CD14-positive monocyte (primary cell): ENCODE measurements around the gene ADCY2. TPM values are rescaled to one million over a fixed set of nuclear protein-coding genes. Genes with fewer than 3 reads are reported as not detected.

Experiments used
- DNase-seq, 3 donors: peaks; one replicate each; pipeline ENCODE4 v3.0.0-alpha.2; 2011 to 2022
- H2AFZ ChIP-seq: 2 replicates; pipeline ENCODE4 v1.6.0; 2012; ENCODE audit warnings: mild to moderate bottlenecking, low read depth, low read length, inconsistent platforms; ENCODE audit not compliant: insufficient read depth, poor library complexity, severe bottlenecking
- H3K27ac ChIP-seq, 2 donors: 1 replicate in 1 of 2; 2 replicates in 1 of 2; pipeline ENCODE4 v1.5.1; 2012 to 2013; ENCODE audit warnings: low read length in 2 of 2, control low read depth in 1 of 2, inconsistent platforms in 1 of 2, low read depth in 1 of 2, mild to moderate bottlenecking in 1 of 2
- H3K27me3 ChIP-seq, 2 donors: one replicate each; pipeline versions ENCODE4 v1.6.0 to v1.6.1; 2011 to 2013; ENCODE audit warnings: low read length in 2 of 2; ENCODE audit not compliant: control insufficient read depth in 2 of 2, insufficient read depth in 2 of 2
- H3K36me3 ChIP-seq, 2 donors: replicated peaks in 1 of 2; 1 replicate in 1 of 2; 2 replicates in 1 of 2; pipeline versions ENCODE4 v1.5.1 to v1.6.1; 2012 to 2013; ENCODE audit warnings: low read length in 2 of 2, control low read depth in 1 of 2, inconsistent platforms in 1 of 2, mild to moderate bottlenecking in 1 of 2; ENCODE audit not compliant: insufficient read depth in 2 of 2, control insufficient read depth in 1 of 2
- H3K4me1 ChIP-seq, 2 donors: 1 replicate in 1 of 2; 2 replicates in 1 of 2; pipeline versions ENCODE4 v1.5.1 to v1.6.1; 2012 to 2013; ENCODE audit warnings: low read length in 2 of 2, control low read depth in 1 of 2, inconsistent platforms in 1 of 2, mild to moderate bottlenecking in 1 of 2, moderate library complexity in 1 of 2; ENCODE audit not compliant: insufficient read depth in 2 of 2, control insufficient read depth in 1 of 2
- H3K4me2 ChIP-seq: replicated peaks from 2 replicates; pipeline ENCODE3; 2012; ENCODE audit warnings: low read length, moderate library complexity, mild to moderate bottlenecking; ENCODE audit not compliant: poor library complexity, severe bottlenecking; ENCODE audit errors: extremely low read depth
- H3K4me3 ChIP-seq, 3 experiments: fragments of 200-600 bp in 1 of 3; sonication (generic) in 1 of 3; replicated peaks in 1 of 3; 1 replicate in 2 of 3; 2 replicates in 1 of 3; pipeline ENCODE4 v1.5.1; 2011 to 2013; ENCODE audit warnings: low read length in 3 of 3, mild to moderate bottlenecking in 3 of 3, control low read depth in 2 of 3, low read depth in 2 of 3, inconsistent platforms in 1 of 3, moderate library complexity in 1 of 3
- H3K79me2 ChIP-seq: 2 replicates; pipeline ENCODE4 v1.6.0; 2012; ENCODE audit warnings: mild to moderate bottlenecking, control low read depth, inconsistent platforms, low read length, moderate library complexity; ENCODE audit not compliant: insufficient read depth
- H3K9ac ChIP-seq: 2 replicates; pipeline ENCODE4 v1.6.0; 2017; ENCODE audit warnings: low read length, mild to moderate bottlenecking; ENCODE audit not compliant: insufficient read depth, poor library complexity, severe bottlenecking
- H3K9me3 ChIP-seq, 2 donors: replicated peaks in 1 of 2; 1 replicate in 1 of 2; 2 replicates in 1 of 2; pipeline versions ENCODE4 v1.5.1 to v1.6.1; 2012 to 2013; ENCODE audit warnings: low read length in 2 of 2, control low read depth in 1 of 2; ENCODE audit not compliant: control insufficient read depth in 1 of 2, insufficient read depth in 1 of 2
- H4K20me1 ChIP-seq: 2 replicates; pipeline ENCODE4 v1.6.0; 2012; ENCODE audit warnings: mild to moderate bottlenecking, low read length, control low read depth, moderate library complexity; ENCODE audit not compliant: insufficient read depth
- H3K27ac Mint-ChIP-seq, 7 donors: one replicate each; pipeline ENCODE4 v1.8.0; 2020; ENCODE audit warnings: mild to moderate bottlenecking in 7 of 7, mixed read lengths in 7 of 7, moderate library complexity in 6 of 7, inconsistent platforms in 2 of 7
- H3K27me3 Mint-ChIP-seq, 3 donors: one replicate each; pipeline ENCODE4 v1.8.0; 2021 to 2022; ENCODE audit warnings: low read depth in 3 of 3, mild to moderate bottlenecking in 3 of 3, mixed read lengths in 3 of 3, moderate library complexity in 3 of 3, inconsistent platforms in 1 of 3
- H3K36me3 Mint-ChIP-seq, 2 donors: one replicate each; pipeline ENCODE4 v1.8.0; 2020; ENCODE audit warnings: mixed read lengths in 2 of 2, inconsistent platforms in 1 of 2, mild to moderate bottlenecking in 1 of 2
- H3K4me1 Mint-ChIP-seq: one replicate; pipeline ENCODE4 v1.8.0; 2020; ENCODE audit warnings: mild to moderate bottlenecking, mixed read lengths
- H3K4me3 Mint-ChIP-seq, 2 donors: one replicate each; pipeline ENCODE4 v1.8.0; 2020; ENCODE audit warnings: mild to moderate bottlenecking in 2 of 2, mixed read lengths in 2 of 2, moderate library complexity in 1 of 2
- H3K9me3 Mint-ChIP-seq, 7 donors: one replicate each; pipeline ENCODE4 v1.8.0; 2020 to 2022; ENCODE audit warnings: mixed read lengths in 7 of 7, mild to moderate bottlenecking in 6 of 7, moderate library complexity in 6 of 7, inconsistent platforms in 2 of 7
- CTCF ChIP-seq: fragments of 200-600 bp; IDR thresholded peaks from one replicate; pipeline ENCODE4 v1.8.0; 2022; ENCODE audit warnings: antibody characterized with exemption, mild to moderate bottlenecking
- WGBS: methylation state at CpG from one replicate; pipeline ENCODE4 v1.1.5; 2013; ENCODE audit warnings: missing lambda C conversion rate; ENCODE audit not compliant: insufficient coverage; 5-methylcytosine and 5-hydroxymethylcytosine counted together
- intact Hi-C, 2 donors: fragments of 100-400 bp; cut with micrococcal nuclease; formaldehyde crosslinking; loops; one replicate each; pipeline versions ENCODE4 v1.15.0 to v1.15.1; 2023
- polyA plus RNA-seq, 3 donors: library from polyadenylated mRNA; depleted of rRNA in 1 of 3; unstranded in 2 of 3; stranded (reverse) in 1 of 3; fragments of 300-500 nt in 2 of 3; fragments of >200 nt in 1 of 3; fragmentation: Illumina TruSeq in 2 of 3; gene quantifications; 1 replicate in 2 of 3; 2 replicates in 1 of 3; pipeline ENCODE4 v1.2.3, GENCODE V29; 2012 to 2021

ADCY2 gene
- polyA plus RNA-seq, 3 donors = not detected

DNA sequence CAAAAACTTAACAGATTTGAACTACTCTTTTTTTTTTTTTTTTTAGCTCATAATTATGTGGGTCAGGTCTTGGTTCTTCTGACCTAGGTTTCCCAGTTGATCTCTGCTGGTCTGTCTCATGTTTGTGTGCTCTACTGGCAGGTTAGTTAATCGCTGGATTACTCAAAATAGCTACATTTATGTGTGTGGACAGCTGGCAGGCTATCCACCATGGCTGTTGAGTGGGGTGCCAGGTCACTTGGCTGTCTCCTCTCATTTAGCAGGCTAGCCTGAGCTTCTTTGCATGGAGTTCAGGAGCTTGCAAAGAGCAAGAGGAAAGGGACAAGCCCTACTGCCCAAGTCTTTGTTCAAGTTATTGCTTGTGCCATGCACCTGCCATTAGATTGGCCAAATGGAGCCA lies 9.3 kb downstream of the ADCY2 start:
- H3K27me3 Mint-ChIP-seq = peaks cover 2 to 12% (median 3%) of the 10 kb centered on the region in 3 donors
- no peaks in the 10 kb centered on the region for H3K36me3 Mint-ChIP-seq
- TF ChIP-seq CTCF = no peak

GRCh38 chr5:7410936-7411511 lies 15.1 kb downstream of the ADCY2 start:
- intact Hi-C loops = no loop called here

More for the DNA sequence above, 9.3 kb downstream of the ADCY2 start:
- H3K36me3 ChIP-seq = no peaks in the 10 kb centered on the region
- Mint-ChIP-seq H3K27ac (peak overlapping the region in 1 of 7 donors; percentile 41), H3K9me3 (peaks cover 0 to 18% (median 7%) of the 10 kb centered on the region in 7 donors), H3K4me1 (no peaks in the 10 kb centered on the region), H3K4me3 (no peak overlapping the region)
- H3K27me3 ChIP-seq = peaks cover 8 to 10% of the 10 kb centered on the region in 2 donors
- no peak overlapping the region for H3K9ac ChIP-seq
- no peak for DNase-seq
- no peak overlapping the region for H3K4me2 ChIP-seq
- no peak overlapping the region for H3K27ac ChIP-seq
- no peaks in the 10 kb centered on the region for H3K4me1 ChIP-seq
- 83% methylated on average over 1 of the region's 1 CpG for WGBS
- H3K9me3 ChIP-seq = no peaks in the 10 kb centered on the region
- no peak overlapping the region for H2AFZ ChIP-seq
- no peak overlapping the region for H3K4me3 ChIP-seq
- no peaks in the 10 kb centered on the region for H4K20me1 ChIP-seq
- H3K79me2 ChIP-seq = no peaks in the 10 kb centered on the region
- intact Hi-C loops = no loop called here

More at GRCh38 chr5:7410936-7411511, 15.1 kb downstream of the ADCY2 start:
- Histone ChIP-seq H3K27me3 (no peaks in the 10 kb centered on the region), H3K79me2 (no peaks in the 10 kb centered on the region), H3K9ac (no peak overlapping the region), H3K36me3 (no peaks in the 10 kb centered on the region), H3K9me3 (no peaks in the 10 kb centered on the region), H3K27ac (no peak overlapping the region), H3K4me2 (no peak overlapping the region), H3K4me1 (no peaks in the 10 kb centered on the region), H2AFZ (no peak overlapping the region), H3K4me3 (no peak overlapping the region), H4K20me1 (no peaks in the 10 kb centered on the region)
- no peaks in the 10 kb centered on the region for H3K36me3 Mint-ChIP-seq
- H3K4me1 Mint-ChIP-seq = peaks cover 1% of the 10 kb centered on the region
- no peak for DNase-seq
- H3K27ac Mint-ChIP-seq = no peak overlapping the region
- TF ChIP-seq CTCF = no peak
- H3K27me3 Mint-ChIP-seq = peaks cover 2 to 3% (median 3%) of the 10 kb centered on the region in 3 donors
- 93% methylated on average over 3 of the region's 5 CpGs for WGBS
- H3K9me3 Mint-ChIP-seq = peaks cover 4 to 16% (median 8%) of the 10 kb centered on the region in 7 donors
- H3K4me3 Mint-ChIP-seq = no peak overlapping the region
